HepG2 (cell line): Measurements from ENCODE around the gene ZMYM1.

ENCODE experiments used
- CTCF ChIP-seq: sonication (generic); formaldehyde crosslinking; IDR thresholded peaks from 2 replicates; pipeline ENCODE4 v1.5.0; 2020; ENCODE audit warnings: mild to moderate bottlenecking, missing genetic modification reagents, moderate library complexity
- IKZF5 ChIP-seq: IDR thresholded peaks from 2 replicates; pipeline ENCODE4 v1.6.1; 2018; ENCODE audit warnings: missing genetic modification reagents, mild to moderate bottlenecking, missing compliant biosample characterization
- KAT7 ChIP-seq: IDR thresholded peaks from 2 replicates; pipeline ENCODE4 v1.6.1; 2018; ENCODE audit warnings: borderline replicate concordance, missing compliant biosample characterization
- KDM2A ChIP-seq: sonication (generic); formaldehyde crosslinking; IDR thresholded peaks from 2 replicates; pipeline ENCODE4 v1.4.0; 2020; ENCODE audit warnings: low read depth, missing genetic modification reagents, borderline replicate concordance
- NFE2 ChIP-seq: sonication (generic); formaldehyde crosslinking; IDR thresholded peaks from 2 replicates; pipeline ENCODE4 v1.4.0; 2020; ENCODE audit warnings: missing genetic modification reagents
- PCBP1 ChIP-seq: fragments of 200-400 bp; formaldehyde crosslinking; IDR thresholded peaks from 2 replicates; pipeline ENCODE4 v1.6.1; 2017; ENCODE audit warnings: mild to moderate bottlenecking, low read depth, low read length, borderline replicate concordance
- PHB2 ChIP-seq: fragments of 450-650 bp; IDR thresholded peaks from 2 replicates; pipeline ENCODE4 v1.6.1; 2018; ENCODE audit not compliant: partially characterized antibody
- PREB ChIP-seq: sonication (generic); formaldehyde crosslinking; IDR thresholded peaks from 2 replicates; pipeline ENCODE4 v1.4.0; 2020; ENCODE audit warnings: missing genetic modification reagents
- RAD21 ChIP-seq: fragments of 450-650 bp; formaldehyde crosslinking; IDR thresholded peaks from 2 replicates; pipeline ENCODE4 v1.5.0; 2020; ENCODE audit warnings: mild to moderate bottlenecking
- ZBTB10 ChIP-seq: sonication (generic); formaldehyde crosslinking; IDR thresholded peaks from 2 replicates; pipeline ENCODE4 v1.4.0; 2020; ENCODE audit warnings: missing genetic modification reagents, borderline replicate concordance
- ZNF709 ChIP-seq: sonication (generic); formaldehyde crosslinking; IDR thresholded peaks from 2 replicates; pipeline ENCODE4 v1.5.0; 2020; ENCODE audit warnings: mild to moderate bottlenecking, missing genetic modification reagents
- ZSCAN20 ChIP-seq: sonication (generic); formaldehyde crosslinking; IDR thresholded peaks from 2 replicates; pipeline ENCODE4 v1.4.0; 2020; ENCODE audit warnings: missing genetic modification reagents, mild to moderate bottlenecking, borderline replicate concordance

DNA sequence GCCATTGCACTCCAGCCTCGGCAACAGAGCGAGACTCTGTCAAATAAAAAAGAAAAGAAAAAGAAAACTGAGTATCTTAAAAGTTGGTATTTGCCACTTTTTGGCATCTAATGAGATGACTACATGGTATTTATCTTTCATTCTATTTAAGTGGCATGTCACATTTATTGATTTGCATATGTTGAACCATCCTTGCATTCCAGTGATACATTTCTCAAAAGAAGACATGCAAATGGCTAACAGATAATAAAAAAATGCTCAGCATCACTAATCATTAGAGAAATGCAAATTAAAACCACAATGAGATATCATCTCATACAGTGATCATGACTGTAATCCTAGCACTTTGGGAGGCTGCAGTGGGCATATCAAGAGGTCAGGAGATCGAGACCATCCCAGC, 85.7 kb downstream of the ZMYM1 start:
- TF ChIP-seq NFE2 (no peak), KDM2A (CRISPR knock-in tag) (no peak), PHB2 (no peak), ZNF709 (CRISPR knock-in tag) (no peak), PREB (no peak), CTCF (CRISPR knock-in tag) (no peak), ZBTB10 (CRISPR knock-in tag) (no peak), ZSCAN20 (CRISPR knock-in tag) (no peak), PCBP1 (no peak), KAT7 (CRISPR knock-in tag) (no peak), IKZF5 (no peak), RAD21 (CRISPR knock-in tag) (no peak)
